T-helper 1 cell (primary cell): ENCODE measurements around the gene NLGN1.

Experiments
- DNase-seq, 5 donors: peaks; one replicate each; pipeline ENCODE4 v3.0.0-alpha.2; 2012 to 2020

NLGN1 gene

DNA sequence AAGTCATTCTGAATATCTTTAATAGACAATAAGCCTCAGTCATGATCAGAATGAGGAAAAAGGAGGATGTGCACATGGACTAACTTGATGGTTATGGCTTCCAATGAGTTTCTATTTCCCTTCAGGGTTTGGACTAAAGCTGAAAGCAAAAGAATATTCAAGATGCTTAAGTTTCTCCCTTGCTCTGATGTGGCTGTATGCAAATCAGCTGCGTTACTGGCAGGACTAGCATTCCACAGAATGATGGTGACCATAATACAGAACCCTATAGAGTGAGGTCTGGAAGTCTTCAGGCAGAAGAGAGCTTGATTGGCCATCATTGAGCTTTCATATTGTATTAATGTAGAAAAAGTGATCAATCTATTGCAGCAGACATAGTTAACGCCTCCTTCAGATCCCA lies 466.0 kb downstream of the NLGN1 start:
- no peak for DNase-seq

DNA sequence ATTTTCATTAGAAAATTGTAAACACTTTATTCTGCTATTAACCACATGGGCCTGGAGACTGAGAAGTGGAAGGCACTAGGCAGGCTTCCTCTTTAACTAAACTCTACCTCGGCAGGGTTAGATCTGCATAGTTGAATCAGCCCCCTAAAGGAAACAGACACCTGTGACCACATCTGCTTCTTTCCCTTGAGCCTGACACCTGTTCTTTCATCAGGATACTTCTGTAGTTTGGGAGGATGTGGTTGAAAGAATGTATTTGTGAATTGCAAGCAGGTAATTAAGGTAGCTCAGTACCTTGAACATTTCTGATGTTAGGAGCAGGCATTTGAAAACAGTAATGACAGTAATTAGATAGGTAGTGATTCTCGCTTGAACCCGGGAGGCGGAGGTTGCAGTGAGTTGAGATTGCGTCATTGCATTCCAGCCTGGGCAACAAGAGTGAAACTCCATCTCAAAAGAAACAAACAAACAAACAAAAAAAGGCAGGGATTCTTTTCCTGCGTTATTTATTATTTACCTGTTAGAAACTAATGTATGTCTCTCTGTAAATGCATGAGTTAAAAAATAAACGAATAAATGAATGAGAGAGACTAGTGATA lies 468.5 kb downstream of the NLGN1 start:
- DNase-seq, result no peak

GRCh38 chr3:173869766-173870165 lies 472.2 kb downstream of the NLGN1 start:
- no peak for DNase-seq

- no peak for DNase-seq
Measured at GRCh38 chr3:173870976-173871375, 473.4 kb downstream of the NLGN1 start.

DNA sequence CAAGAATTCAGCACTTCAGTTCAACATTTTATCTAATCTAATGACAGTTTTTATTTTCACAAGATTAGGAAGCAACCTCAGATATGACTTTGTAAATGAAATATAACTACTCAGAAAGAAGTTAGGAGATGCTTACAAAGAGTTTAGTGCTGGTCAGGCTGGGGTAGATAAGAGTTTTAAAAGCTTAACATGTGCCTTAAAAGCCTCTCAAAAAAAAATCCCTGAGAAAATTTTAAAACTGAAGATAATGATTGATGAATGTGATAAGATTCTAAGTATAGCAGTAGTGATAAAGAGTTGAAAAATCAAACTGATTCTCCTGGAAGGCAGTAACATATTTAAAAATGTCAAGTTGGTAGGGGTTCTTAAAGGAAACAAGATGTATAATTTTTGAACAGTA lies 478.2 kb downstream of the NLGN1 start:
- DNase-seq, result no peak

DNA sequence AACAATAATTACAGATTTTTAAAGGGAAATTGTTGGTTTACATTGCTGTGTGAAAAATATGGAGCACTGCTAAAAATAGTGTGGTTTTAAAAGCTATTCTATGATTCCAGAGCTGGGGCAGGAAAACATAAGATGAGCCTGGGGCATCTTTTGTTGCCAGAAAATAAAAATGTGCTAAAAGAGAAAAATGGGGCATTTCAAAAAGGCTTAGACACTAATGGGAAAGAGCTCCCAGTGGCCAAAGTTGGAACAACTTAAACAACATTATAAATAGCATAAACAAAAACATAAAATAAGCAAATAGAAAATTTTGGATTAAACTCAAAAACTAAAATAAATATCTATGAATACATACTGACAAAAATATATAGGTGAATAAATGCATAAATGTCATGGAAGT lies 478.9 kb downstream of the NLGN1 start:
- no peak for DNase-seq

DNA sequence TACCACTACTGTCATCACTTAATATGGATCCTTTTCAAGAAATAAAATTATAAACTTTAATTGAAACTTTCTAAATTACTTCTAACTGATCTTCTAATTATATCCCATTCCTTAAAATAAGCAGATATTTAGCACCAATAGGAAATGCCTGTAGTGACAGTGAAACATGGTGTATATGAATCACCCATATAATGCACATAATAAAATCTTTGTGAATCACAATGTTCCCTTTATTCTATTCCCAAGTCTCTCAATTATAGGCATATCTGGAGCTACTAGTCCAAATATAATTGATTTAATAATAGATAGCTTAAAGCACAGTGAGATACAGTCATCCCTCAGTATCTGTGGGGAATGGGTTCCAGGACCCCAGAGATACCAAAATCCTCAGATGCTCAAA lies 490.3 kb downstream of the NLGN1 start:
- no peak for DNase-seq

DNA sequence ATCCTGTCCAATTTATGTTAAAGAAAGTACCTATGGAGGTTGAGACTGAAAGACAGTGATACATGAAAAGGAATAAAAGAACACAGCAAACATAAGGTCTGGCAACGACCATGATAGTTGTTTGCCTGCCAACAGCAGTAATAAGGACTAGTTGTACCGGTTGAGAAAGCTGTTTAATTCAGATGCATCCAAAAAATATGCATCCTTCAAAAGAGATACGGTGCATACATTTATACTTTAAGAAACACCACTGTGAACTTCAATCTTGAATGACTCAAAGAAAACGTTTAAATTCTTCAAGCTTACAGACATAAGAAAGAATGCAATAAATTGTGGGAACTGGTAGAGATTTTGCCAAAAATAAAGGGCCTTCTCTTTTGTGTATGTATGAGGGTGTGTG lies 492.1 kb downstream of the NLGN1 start:
- no peak for DNase-seq

GRCh38 chr3:173890091-173890490 lies 492.5 kb downstream of the NLGN1 start:
- no peak for DNase-seq

DNA sequence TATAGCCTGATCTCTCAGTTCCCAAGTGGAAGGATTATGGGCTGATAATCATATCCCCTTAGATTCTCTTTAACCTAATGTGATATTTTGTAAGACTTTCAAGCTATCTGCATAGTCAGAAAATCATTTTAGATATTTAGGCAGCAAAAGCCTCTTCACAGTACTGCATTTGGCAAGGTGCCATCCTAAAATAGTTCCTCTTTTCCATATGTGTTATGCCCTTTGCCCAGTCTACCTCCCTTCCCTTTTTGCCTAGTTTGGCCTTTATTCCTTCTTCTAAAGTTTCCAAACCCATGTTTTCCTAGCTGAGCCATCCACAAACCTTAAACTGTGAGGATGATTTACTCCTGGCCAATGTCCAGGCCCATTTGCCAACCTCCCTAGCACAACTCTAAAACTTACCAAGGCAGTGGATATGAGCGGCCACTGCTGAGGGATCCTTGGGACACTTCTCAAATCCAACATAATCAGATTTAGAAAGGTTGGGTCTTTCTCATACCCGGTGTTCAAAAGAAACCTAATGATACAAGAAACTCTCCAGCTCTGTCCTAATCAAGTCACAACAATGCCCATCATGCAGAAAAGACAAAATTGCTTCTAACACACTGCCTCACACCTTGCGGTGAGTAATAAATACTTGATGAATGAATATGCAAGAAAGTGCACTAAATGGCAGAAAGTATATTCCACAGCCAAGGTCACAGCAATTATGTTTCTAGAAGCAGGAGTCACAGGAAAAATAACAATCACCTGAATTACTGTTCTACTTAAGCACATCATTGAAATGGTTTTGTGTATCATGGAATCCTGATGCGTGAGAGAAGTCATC lies 493.9 kb downstream of the NLGN1 start:
- DNase-seq, result no peak

DNA sequence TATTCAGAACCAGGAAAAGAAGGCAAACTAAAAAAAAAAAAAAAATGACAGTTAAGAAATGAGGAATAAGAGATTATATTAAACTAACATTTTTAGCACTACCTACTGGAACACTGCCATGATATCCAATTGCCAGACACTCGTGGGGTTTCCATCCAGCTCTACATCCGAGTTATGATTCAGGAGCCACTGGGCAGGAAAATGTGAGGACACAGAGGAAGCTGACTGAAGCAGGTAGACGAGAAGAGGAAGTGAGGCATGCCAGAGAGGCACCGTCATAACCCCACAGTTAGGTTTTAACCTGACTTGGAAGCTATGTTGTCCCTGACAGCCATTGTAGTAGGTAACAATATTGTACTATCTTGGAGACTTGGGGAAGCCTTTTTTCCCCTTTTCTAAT lies 495.0 kb downstream of the NLGN1 start:
- no peak for DNase-seq

DNA sequence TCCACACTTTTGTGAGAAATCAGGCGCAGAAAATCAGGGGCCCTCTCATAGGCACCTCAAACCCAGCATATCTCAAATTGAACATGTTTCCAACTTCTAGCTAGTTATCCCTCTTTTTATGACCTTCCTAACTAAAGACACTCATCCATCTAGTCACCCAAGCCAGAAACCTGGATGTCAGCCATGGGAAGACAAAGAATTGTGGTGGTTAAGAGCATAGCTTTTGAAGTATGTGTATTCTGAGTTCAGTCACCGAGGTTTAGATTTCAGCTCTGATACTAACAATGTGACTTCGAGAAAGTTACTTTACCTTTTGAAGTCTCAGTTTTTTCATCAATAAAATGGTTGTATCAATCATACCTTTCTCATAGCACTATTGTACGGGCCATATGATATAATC lies 495.5 kb downstream of the NLGN1 start:
- no peak for DNase-seq

DNA sequence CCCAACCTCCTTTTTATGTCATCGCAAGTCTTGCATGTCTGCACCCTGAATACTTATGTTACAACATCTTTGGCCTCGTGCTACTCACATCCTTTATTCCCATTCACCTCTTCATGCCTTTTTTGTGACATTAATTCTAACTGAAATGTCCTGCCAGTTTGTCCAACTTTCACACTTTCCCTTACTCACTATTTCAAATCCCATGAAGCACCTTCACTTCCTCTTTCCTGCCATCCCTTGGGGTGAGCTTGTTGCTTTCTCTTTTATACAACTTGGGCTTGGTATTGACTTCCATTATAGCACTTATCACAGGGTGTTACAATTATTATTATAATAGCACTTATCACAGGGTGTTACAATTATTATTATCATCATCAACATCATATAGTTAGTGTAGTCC lies 496.3 kb downstream of the NLGN1 start:
- no peak for DNase-seq

- no peak for DNase-seq
Measured at GRCh38 chr3:173897631-173898030, 500.1 kb downstream of the NLGN1 start.

DNA sequence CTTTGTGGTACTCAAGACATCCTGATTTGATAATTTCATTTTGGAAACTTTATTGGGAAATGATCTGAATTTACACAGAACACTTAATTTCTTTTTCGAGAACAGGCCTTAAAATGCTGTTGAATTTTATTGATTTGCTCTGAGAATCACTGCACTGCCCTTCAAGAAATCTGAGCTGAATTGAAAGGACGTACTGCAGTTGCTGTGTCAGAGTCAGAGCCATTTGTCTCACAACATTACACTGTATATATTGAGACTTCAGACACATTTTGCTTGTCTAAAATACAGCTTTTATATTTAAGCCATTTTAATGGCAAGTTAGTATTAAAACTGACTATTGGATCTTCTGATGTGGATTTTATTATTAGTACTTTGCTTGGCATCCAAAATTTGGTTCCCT lies 504.1 kb downstream of the NLGN1 start:
- no peak for DNase-seq

- no peak for DNase-seq
Measured at GRCh38 chr3:173902401-173902800, 504.9 kb downstream of the NLGN1 start.

- no peak for DNase-seq
Measured at GRCh38 chr3:173902871-173903270, 505.3 kb downstream of the NLGN1 start.

DNA sequence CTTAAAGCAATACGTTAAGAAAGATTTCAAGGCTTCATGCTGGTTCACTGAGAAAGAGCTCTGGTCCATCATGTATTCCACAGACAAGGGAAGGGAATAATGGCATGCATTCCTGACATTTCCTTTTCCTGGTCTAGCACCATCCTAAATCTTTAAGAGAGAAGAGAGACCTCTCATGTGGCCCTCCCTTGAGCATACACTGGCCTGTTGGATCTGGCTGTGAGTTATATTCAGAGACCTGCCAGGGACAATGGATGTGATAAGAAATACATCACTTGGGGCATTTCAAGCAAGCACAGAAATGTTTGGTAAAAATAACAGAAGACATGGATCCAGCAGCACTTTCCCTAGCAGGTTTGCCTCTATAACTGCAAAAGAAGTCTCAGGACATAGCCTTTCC lies 507.8 kb downstream of the NLGN1 start:
- DNase-seq, result no peak

GRCh38 chr3:173911446-173911845 lies 513.9 kb downstream of the NLGN1 start:
- no peak for DNase-seq

GRCh38 chr3:173912126-173912525 lies 514.6 kb downstream of the NLGN1 start:
- no peak for DNase-seq

DNA sequence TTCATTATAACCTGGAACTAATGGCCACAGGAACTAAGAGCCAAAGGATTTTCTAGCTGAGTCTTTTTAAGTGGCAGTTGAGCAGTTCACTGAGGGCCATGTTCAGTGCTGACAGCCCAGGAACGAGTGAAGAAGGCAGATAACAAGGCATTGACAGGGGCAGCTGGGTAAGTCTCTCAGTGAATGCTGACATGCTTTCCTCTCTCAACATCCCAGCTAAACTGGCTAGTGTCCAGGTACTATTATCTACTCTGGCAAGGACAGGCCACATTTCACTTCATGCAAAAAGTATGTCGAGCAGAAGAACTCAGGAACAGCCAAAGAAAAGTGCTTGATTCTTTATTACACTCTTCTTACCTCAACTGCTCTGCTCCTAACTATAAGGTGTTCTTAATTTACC lies 515.9 kb downstream of the NLGN1 start:
- no peak for DNase-seq

GRCh38 chr3:173913974-173914421 lies 516.5 kb downstream of the NLGN1 start:
- DNase-seq, result no peak

DNA sequence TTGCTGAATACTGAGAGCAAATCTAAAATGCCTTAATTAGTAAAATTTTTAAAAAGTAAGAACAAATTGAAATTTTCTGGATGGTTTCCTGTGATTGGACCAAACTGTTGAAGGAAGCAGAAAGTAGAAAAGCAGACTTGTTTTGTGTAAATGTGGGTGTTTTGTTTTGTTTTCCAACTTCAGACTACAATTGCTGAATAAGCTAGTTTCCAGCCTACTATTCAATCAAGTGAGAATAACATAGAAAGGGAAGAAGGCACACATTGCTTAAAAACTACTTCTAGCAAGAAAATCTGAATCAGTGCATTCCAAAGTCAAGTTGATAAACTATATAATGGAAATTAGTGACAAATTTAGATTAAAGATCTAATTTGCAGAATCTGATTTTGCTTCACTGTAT lies 519.3 kb downstream of the NLGN1 start:
- DNase-seq, result no peak

- DNase-seq, result no peak
Measured at GRCh38 chr3:173920386-173920785, 522.8 kb downstream of the NLGN1 start.

- no peak for DNase-seq
Measured at GRCh38 chr3:173921732-173922131, 524.2 kb downstream of the NLGN1 start.
